Smooth muscle cell (in vitro differentiated cells): ENCODE data around the gene TMEM266. TPM values are rescaled to one million over a fixed set of nuclear protein-coding genes. Genes with fewer than 3 reads are reported as not detected.

Source experiments
- DNase-seq: peaks from one replicate; lab custom pipeline; 2025; ENCODE audit not compliant: unreplicated experiment; lab: John Stamatoyannopoulos, UW
- H2AFZ ChIP-seq: fragments of 200-600 bp; sonication (generic); 2 replicates; pipeline ENCODE4 v1.6.0; 2016; ENCODE audit warnings: antibody characterized with exemption, low read depth, mild to moderate bottlenecking
- H3F3A ChIP-seq: fragments of 200-600 bp; sonication (generic); 2 replicates; pipeline ENCODE4 v1.6.0; 2017; ENCODE audit warnings: antibody characterized with exemption, low read depth
- H3K27ac ChIP-seq: fragments of 200-600 bp; sonication (generic); 2 replicates; pipeline ENCODE4 v1.5.1; 2016; ENCODE audit warnings: low read depth, mild to moderate bottlenecking
- H3K27me3 ChIP-seq: fragments of 200-600 bp; sonication (generic); 2 replicates; pipeline ENCODE4 v1.6.1; 2016; ENCODE audit warnings: low read depth, mild to moderate bottlenecking
- H3K36me3 ChIP-seq: fragments of 200-600 bp; sonication (generic); 2 replicates; pipeline ENCODE4 v1.5.1; 2016; ENCODE audit warnings: low read depth
- H3K4me1 ChIP-seq: fragments of 200-600 bp; sonication (generic); 2 replicates; pipeline ENCODE4 v1.5.1; 2016; ENCODE audit warnings: low read depth
- H3K4me2 ChIP-seq: fragments of 200-600 bp; sonication (generic); 2 replicates; pipeline ENCODE4 v1.6.0; 2016; ENCODE audit warnings: mild to moderate bottlenecking
- H3K4me3 ChIP-seq: fragments of 200-600 bp; sonication (generic); 2 replicates; pipeline ENCODE4 v1.5.1; 2016; ENCODE audit warnings: mild to moderate bottlenecking
- H3K79me2 ChIP-seq: fragments of 200-600 bp; sonication (generic); 2 replicates; pipeline ENCODE4 v1.6.0; 2016; ENCODE audit warnings: low read depth, mild to moderate bottlenecking
- H3K9ac ChIP-seq: fragments of 200-600 bp; sonication (generic); 2 replicates; pipeline ENCODE4 v1.6.0; 2016; ENCODE audit warnings: low read depth
- H3K9me3 ChIP-seq: fragments of 200-600 bp; sonication (generic); replicated peaks from 2 replicates; pipeline ENCODE4 v1.5.1; 2016; ENCODE audit warnings: low read depth
- H4K20me1 ChIP-seq: fragments of 200-600 bp; sonication (generic); 2 replicates; pipeline ENCODE4 v1.6.0; 2016; ENCODE audit warnings: low read depth
- WGBS: methylation state at CpG from one replicate; pipeline ENCODE4 v1.1.7; 2016; ENCODE audit warnings: low lambda C conversion rate; 5-methylcytosine and 5-hydroxymethylcytosine counted together
- polyA plus RNA-seq: library from polyadenylated mRNA; unstranded; fragments of >200 nt; fragmentation: Nextera tagmentation; extraction: Ambion mirVana; gene quantifications from 2 replicates; pipeline ENCODE4 v1.2.1, GENCODE V29; 2016
- total RNA-seq: library from RNA; depleted of rRNA; stranded (reverse); fragments of >200 nt; gene quantifications from 2 replicates; pipeline ENCODE4 v1.2.3, GENCODE V29; 2014
- TF ChIP-seq, protein P1 (sequence below): fragments of 200-600 bp; sonication (generic); IDR thresholded peaks from 2 replicates; pipeline ENCODE4 v1.5.1; 2017; ENCODE audit warnings: borderline replicate concordance, mild to moderate bottlenecking, antibody characterized with exemption; ENCODE audit not compliant: insufficient read depth, poor library complexity, severe bottlenecking

TMEM266 gene
- total and polyA plus RNA-seq, 2 experiments from 2014 or later = 0.27 TPM; not detected in 1

DNA sequence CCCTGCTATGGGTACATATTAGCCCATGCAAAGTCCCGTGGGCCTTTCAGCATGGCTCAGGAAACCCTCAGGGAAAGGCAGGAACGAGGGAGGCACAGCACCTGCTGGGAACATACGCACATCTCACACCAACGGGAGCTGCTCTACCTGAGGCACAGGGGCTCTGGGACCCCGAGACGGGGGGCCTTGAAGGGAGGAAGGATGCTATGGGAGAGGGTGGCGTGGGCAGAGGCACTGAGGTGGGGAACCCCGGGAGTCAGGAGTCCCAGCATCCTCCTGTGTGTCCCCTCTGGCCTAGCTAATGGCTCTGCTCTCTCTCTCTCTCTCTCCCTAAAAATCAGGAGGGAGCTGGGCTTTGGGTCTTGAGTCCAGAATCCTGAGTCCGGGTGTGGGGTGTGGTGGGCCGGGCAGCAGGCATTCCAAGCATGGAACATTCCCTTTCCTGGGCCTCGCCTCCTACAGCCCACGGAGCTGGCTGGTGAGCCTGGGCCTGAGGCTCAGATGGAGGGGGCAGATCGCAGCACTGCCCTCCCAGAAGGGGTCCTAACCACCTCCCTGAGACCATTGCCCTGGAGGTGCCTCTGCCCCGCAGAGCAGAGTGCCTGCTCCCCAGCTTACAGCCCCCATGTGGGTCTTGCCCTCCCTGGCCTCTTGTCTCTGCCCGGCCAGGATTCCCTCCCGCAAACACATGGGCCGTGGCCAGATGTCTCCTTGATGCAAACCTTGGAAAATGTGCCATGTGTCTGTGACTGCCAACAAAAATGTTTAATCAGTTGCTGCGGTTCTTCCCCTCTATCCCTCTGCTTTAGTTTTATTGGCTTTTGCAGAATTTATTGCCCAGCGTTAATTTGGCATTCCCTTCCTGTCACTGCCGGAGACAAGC, 101.6 kb downstream of the TMEM266 start:
- no peaks in the 10 kb centered on the region for H3F3A ChIP-seq
- no peak overlapping the region for H3K9ac ChIP-seq
- no peak for DNase-seq
- no peaks in the 10 kb centered on the region for H3K27me3 ChIP-seq
- H3K4me1 ChIP-seq = no peaks in the 10 kb centered on the region
- no peak overlapping the region for H3K27ac ChIP-seq
- H3K4me2 ChIP-seq = no peak overlapping the region
- H2AFZ ChIP-seq = no peak overlapping the region
- WGBS = 70% methylated on average over 20 of the region's 20 CpGs
- no peaks in the 10 kb centered on the region for H3K36me3 ChIP-seq
- H4K20me1 ChIP-seq = no peaks in the 10 kb centered on the region
- TF ChIP-seq, protein P1, sequence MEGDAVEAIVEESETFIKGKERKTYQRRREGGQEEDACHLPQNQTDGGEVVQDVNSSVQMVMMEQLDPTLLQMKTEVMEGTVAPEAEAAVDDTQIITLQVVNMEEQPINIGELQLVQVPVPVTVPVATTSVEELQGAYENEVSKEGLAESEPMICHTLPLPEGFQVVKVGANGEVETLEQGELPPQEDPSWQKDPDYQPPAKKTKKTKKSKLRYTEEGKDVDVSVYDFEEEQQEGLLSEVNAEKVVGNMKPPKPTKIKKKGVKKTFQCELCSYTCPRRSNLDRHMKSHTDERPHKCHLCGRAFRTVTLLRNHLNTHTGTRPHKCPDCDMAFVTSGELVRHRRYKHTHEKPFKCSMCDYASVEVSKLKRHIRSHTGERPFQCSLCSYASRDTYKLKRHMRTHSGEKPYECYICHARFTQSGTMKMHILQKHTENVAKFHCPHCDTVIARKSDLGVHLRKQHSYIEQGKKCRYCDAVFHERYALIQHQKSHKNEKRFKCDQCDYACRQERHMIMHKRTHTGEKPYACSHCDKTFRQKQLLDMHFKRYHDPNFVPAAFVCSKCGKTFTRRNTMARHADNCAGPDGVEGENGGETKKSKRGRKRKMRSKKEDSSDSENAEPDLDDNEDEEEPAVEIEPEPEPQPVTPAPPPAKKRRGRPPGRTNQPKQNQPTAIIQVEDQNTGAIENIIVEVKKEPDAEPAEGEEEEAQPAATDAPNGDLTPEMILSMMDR = no peak
- H3K79me2 ChIP-seq = no peaks in the 10 kb centered on the region
- H3K4me3 ChIP-seq = no peak overlapping the region
- H3K9me3 ChIP-seq = no peaks in the 10 kb centered on the region

DNA sequence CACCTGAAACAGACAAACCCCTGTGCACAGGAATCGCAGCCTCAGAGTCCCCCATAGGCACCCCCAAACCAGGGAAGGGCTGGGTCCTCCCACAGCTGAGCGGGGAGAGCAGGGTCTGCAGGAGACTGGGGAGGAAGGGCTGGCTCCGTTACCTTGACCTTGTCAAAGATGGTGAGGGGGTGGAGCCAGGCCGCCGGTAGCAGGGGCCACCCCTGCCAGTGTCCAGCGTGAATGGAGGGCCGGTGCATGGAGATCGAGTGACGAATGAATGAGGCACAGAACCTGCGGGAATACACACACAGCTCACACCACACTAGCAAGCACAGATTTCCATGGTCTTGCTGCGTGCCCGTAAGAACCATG, 102.2 kb downstream of the TMEM266 start:
- H3K9ac ChIP-seq = no peak overlapping the region
- no peaks in the 10 kb centered on the region for H3K27me3 ChIP-seq
- H4K20me1 ChIP-seq = no peaks in the 10 kb centered on the region
- no peak overlapping the region for H3K4me3 ChIP-seq
- no peaks in the 10 kb centered on the region for H3K36me3 ChIP-seq
- TF ChIP-seq, protein P1 = no peak
- H3K27ac ChIP-seq = no peak overlapping the region
- no peak overlapping the region for H2AFZ ChIP-seq
- no peak overlapping the region for H3K4me2 ChIP-seq
- no peaks in the 10 kb centered on the region for H3K79me2 ChIP-seq
- H3F3A ChIP-seq = no peaks in the 10 kb centered on the region
- H3K4me1 ChIP-seq = no peaks in the 10 kb centered on the region
- no peak for DNase-seq
- no peaks in the 10 kb centered on the region for H3K9me3 ChIP-seq
- 93% methylated on average over 12 of the region's 12 CpGs for WGBS

DNA sequence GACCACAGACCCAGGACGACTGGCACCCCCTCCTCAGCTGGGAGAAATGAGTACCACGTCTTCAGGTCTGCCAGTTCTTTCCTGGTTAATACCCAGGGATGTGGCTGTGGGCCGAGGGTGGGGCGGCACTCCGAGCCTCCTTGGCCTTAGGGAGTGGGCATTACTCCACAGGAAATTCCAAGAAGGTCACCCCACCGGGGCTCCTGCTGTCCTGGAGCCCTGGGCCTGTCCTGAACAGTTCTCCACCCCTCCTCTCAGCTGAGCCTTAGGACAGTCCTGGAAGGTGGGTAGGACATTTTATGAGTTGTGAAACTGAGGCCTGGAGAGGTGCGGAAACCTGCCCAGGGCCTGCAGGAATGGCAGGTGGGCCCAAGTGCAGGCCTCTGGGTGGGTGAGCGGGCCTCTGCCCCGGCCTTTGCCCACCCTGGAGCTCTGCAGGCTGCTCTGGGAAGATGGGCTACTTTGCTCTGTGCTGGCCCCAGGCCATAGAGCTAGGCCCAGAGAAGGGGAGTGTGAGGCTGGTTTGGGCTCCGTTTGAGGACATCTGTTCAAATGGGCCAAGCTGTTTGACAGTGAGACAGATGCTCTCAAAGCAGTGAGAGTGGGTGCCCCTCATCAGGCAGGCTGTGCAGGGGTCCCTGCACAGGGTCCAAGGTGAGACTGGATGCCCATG, 103.1 kb downstream of the TMEM266 start:
- no peak overlapping the region for H2AFZ ChIP-seq

More for the DNA sequence above, 103.1 kb downstream of the TMEM266 start:
- no peaks in the 10 kb centered on the region for H3K36me3 ChIP-seq
- H3K27me3 ChIP-seq = no peaks in the 10 kb centered on the region
- H4K20me1 ChIP-seq = no peaks in the 10 kb centered on the region
- H3K4me3 ChIP-seq = no peak overlapping the region
- H3K79me2 ChIP-seq = no peaks in the 10 kb centered on the region
- H3K4me2 ChIP-seq = no peak overlapping the region
- DNase-seq = no peak
- no peaks in the 10 kb centered on the region for H3F3A ChIP-seq
- H3K4me1 ChIP-seq = no peaks in the 10 kb centered on the region
- TF ChIP-seq, protein P1 = no peak
- H3K9ac ChIP-seq = no peak overlapping the region
- WGBS = 90% methylated on average over 10 of the region's 10 CpGs
- H3K27ac ChIP-seq = no peak overlapping the region
- H3K9me3 ChIP-seq = no peaks in the 10 kb centered on the region
